Thoracic aorta (tissue), 2 donors: Measurements from ENCODE around the gene PCBD1. TPM values are rescaled to one million over a fixed set of nuclear protein-coding genes. Genes with fewer than 3 reads are reported as not detected.

ENCODE experiments used
- ATAC-seq: fragments of 150-250 bp; one replicate; pipeline ENCODE4 v1.8.0; 2017; ENCODE audit warnings: low read depth; ENCODE audit not compliant: insufficient number of reproducible peaks, low FRiP score
- DNase-seq: peaks from one replicate; pipeline ENCODE4 v3.0.0-alpha.2; 2020; ENCODE audit warnings: low spot score
- H3K27ac ChIP-seq, 2 donors: fragments of 200-600 bp; sonication (generic); 1 replicate in 1 of 2; 2 replicates in 1 of 2; pipeline ENCODE4 v1.5.1; 2016; ENCODE audit warnings: mild to moderate bottlenecking in 2 of 2, moderate library complexity in 2 of 2
- H3K27me3 ChIP-seq: fragments of 200-600 bp; sonication (generic); replicated peaks from 2 replicates; pipeline ENCODE4 v1.6.0; 2016; ENCODE audit warnings: mild to moderate bottlenecking; ENCODE audit not compliant: insufficient read depth
- H3K36me3 ChIP-seq: fragments of 200-600 bp; sonication (generic); one replicate; pipeline ENCODE4 v1.5.1; 2016
- H3K4me1 ChIP-seq, 2 donors: fragments of 200-600 bp; sonication (generic); 1 replicate in 1 of 2; 2 replicates in 1 of 2; pipeline versions ENCODE4 v1.5.1 to v1.6.0; 2016; ENCODE audit warnings: low read depth in 2 of 2, mild to moderate bottlenecking in 1 of 2; ENCODE audit not compliant: control insufficient read depth in 1 of 2
- H3K4me3 ChIP-seq: fragments of 200-600 bp; sonication (generic); 2 replicates; pipeline ENCODE4 v1.5.1; 2016; ENCODE audit warnings: mild to moderate bottlenecking
- H3K9me3 ChIP-seq: fragments of 200-600 bp; sonication (generic); 2 replicates; pipeline ENCODE4 v1.5.1; 2016
- CTCF ChIP-seq: fragments of 200-600 bp; sonication (generic); IDR thresholded peaks from one replicate; pipeline ENCODE4 v1.5.1; 2019; ENCODE audit warnings: antibody characterized with exemption
- total RNA-seq, 2 donors: library from RNA; depleted of rRNA; stranded (reverse); fragments of >200 nt; gene quantifications; one replicate each; pipeline versions ENCODE4 v1.1.0 to v1.2.3, GENCODE V29; 2016

The PCBD1 gene
- total RNA-seq, 2 donors from 2014 or later: 12.8 to 36.0 TPM

- Histone ChIP-seq H3K9me3 (no peaks in the 10 kb centered on the region), H3K4me1 (no peaks in the 10 kb centered on the region), H3K4me3 (no peak overlapping the region), H3K36me3 (no peaks in the 10 kb centered on the region), H3K27me3 (no peaks in the 10 kb centered on the region), H3K27ac (no peak overlapping the region)
- ATAC-seq (no peak), DNase-seq (no peak)
- TF ChIP-seq CTCF: no peak
Measured at GRCh38 chr10:70916241-70916640, 27.9 kb upstream of the PCBD1 start.

- DNase-seq: no peak
- no peaks in the 10 kb centered on the region for H3K4me1 ChIP-seq
- H3K36me3 ChIP-seq: no peaks in the 10 kb centered on the region
- no peak overlapping the region for H3K4me3 ChIP-seq
- H3K27me3 ChIP-seq: no peaks in the 10 kb centered on the region
- H3K9me3 ChIP-seq: no peaks in the 10 kb centered on the region
- no peak overlapping the region for H3K27ac ChIP-seq
- no peak for TF ChIP-seq CTCF
- ATAC-seq: no peak
Measured at GRCh38 chr10:70915806-70916205, 27.4 kb upstream of the PCBD1 start.

- DNase-seq (no peak), ATAC-seq (no peak)
- Histone ChIP-seq H3K36me3 (no peaks in the 10 kb centered on the region), H3K27ac (no peak overlapping the region), H3K27me3 (no peaks in the 10 kb centered on the region), H3K4me1 (no peaks in the 10 kb centered on the region), H3K4me3 (no peak overlapping the region), H3K9me3 (no peaks in the 10 kb centered on the region)
- no peak for TF ChIP-seq CTCF
Measured at GRCh38 chr10:70915206-70915605, 26.8 kb upstream of the PCBD1 start.

GRCh38 chr10:70914316-70914864 lies 26.0 kb upstream of the PCBD1 start:
- Histone ChIP-seq H3K27ac (no peak overlapping the region), H3K4me3 (no peak overlapping the region), H3K4me1 (no peaks in the 10 kb centered on the region), H3K27me3 (no peaks in the 10 kb centered on the region), H3K9me3 (no peaks in the 10 kb centered on the region), H3K36me3 (no peaks in the 10 kb centered on the region)
- DNase-seq: no peak
- TF ChIP-seq CTCF: no peak
- no peak for ATAC-seq

GRCh38 chr10:70913893-70914240 lies 25.5 kb upstream of the PCBD1 start:
- Histone ChIP-seq H3K36me3 (no peaks in the 10 kb centered on the region), H3K4me1 (no peaks in the 10 kb centered on the region), H3K27me3 (no peaks in the 10 kb centered on the region), H3K9me3 (no peaks in the 10 kb centered on the region), H3K4me3 (no peak overlapping the region), H3K27ac (no peak overlapping the region)
- no peak for DNase-seq
- no peak for ATAC-seq
- TF ChIP-seq CTCF: no peak
